HG03159 (cell line): ENCODE measurements around the gene IDH3G.

Experiments
- ATAC-seq: cut with Tn5 transposase; IDR thresholded peaks from one replicate; pipeline ENCODE4 v1.9.1; 2021; ENCODE audit warnings: mild to moderate bottlenecking, moderate library complexity; ENCODE audit not compliant: unreplicated experiment

Gene IDH3G

DNA sequence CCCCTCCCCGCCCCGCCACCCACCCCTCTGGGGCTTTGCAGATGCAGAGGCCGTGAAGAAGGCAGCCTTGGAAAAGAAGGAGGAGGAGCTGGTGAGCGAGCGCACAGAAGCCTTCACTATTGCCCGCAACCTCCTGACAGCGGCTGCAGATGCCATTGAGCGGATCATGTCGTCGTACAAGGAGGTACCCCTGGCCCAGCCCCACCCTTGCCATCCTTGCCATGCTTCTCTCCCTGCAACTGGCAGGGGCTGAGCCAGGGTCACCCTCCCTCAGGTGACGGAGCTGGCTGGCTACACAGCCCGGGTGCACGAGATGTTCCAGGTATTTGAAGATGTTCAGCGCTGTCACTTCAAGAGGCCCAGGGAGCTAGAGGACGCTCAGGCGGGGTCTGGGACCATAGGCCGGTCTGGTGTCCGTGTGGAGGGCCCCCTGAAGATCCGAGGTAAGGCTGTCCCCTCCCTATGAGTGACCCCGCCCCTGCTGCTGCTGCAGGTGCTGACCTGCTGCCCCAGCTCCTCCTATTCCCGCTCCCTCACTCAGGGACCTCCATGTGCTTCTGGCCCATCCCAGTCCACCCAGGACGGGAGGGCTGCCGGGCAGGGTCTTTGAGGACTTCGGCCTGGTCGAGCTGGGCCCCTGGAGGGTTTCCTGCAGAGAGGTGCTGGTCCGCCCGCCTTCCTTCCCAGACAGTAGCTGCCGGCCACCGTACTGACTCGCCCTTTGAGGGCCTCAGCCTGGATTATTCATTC is 57.9 kb downstream of the IDH3G start:
- ATAC-seq, result no peak
